IMR-90 (cell line): ENCODE data around the gene ARL8B. TPM values are rescaled to one million over a fixed set of nuclear protein-coding genes. Genes with fewer than 3 reads are reported as not detected.

Experiments used
- ATAC-seq: fragments of 200-7000 bp; cut with Tn5 transposase; 2 replicates; pipeline ENCODE4 v1.9.1; 2020; ENCODE audit warnings: low read depth, mild to moderate bottlenecking, moderate library complexity
- BruUV-seq: library from RNA; stranded (reverse); fragments of 400-500 nt; replicated peaks from 2 replicates; lab custom pipeline; 2021; lab: Mats Ljungman, UMichigan
- CTCF ChIA-PET: fragments of 300-600 bp; formaldehyde crosslinking; extraction: SDS; loops from one replicate; lab custom pipeline; 2021; ENCODE audit warnings: antibody characterized with exemption; lab: Yijun Ruan, JAX
- POLR2A ChIA-PET: fragments of 300-600 bp; sonication (Branson Sonifier 250); formaldehyde crosslinking; loops from one replicate; lab custom pipeline; 2022; ENCODE audit warnings: antibody characterized with exemption; ENCODE audit not compliant: unreplicated experiment; lab: Charles Lee
- DNase-seq: peaks from one replicate; pipeline ENCODE4 v3.0.0; 2013
- H2AFZ ChIP-seq: replicated peaks from 2 replicates; pipeline ENCODE3; 2013; ENCODE audit warnings: low read length, mild to moderate bottlenecking; ENCODE audit not compliant: poor library complexity
- H2AK5ac ChIP-seq: 2 replicates; pipeline ENCODE4 v1.6.1; 2013; ENCODE audit warnings: low read depth, low read length, inconsistent platforms
- H2AK9ac ChIP-seq: replicated peaks from 2 replicates; pipeline ENCODE3; 2013; ENCODE audit warnings: mild to moderate bottlenecking, low read depth, low read length, moderate library complexity; ENCODE audit not compliant: poor library complexity
- H2BK120ac ChIP-seq: 2 replicates; pipeline ENCODE4 v1.6.1; 2013; ENCODE audit warnings: low read depth, low read length, inconsistent platforms
- H2BK15ac ChIP-seq: 3 replicates; pipeline ENCODE4 v1.6.1; 2013; ENCODE audit warnings: low read depth, low read length, inconsistent platforms
- H2BK20ac ChIP-seq: 2 replicates; pipeline ENCODE4 v1.6.1; 2013; ENCODE audit warnings: low read depth, mild to moderate bottlenecking, inconsistent platforms, low read length, moderate library complexity
- H2BK5ac ChIP-seq: 2 replicates; pipeline ENCODE4 v1.6.1; 2013; ENCODE audit warnings: mild to moderate bottlenecking, low read depth, low read length, inconsistent platforms; ENCODE audit not compliant: poor library complexity, severe bottlenecking
- H3K14ac ChIP-seq: replicated peaks from 2 replicates; pipeline ENCODE4 v1.6.1; 2013; ENCODE audit warnings: low read depth, low read length, inconsistent platforms
- H3K18ac ChIP-seq: 2 replicates; pipeline ENCODE4 v1.6.1; 2013; ENCODE audit warnings: low read depth, low read length, control low read depth
- H3K23ac ChIP-seq: 2 replicates; pipeline ENCODE4 v1.6.1; 2013; ENCODE audit warnings: low read depth, low read length, inconsistent platforms
- H3K27ac ChIP-seq: 2 replicates; pipeline ENCODE4 v1.5.1; 2013; ENCODE audit warnings: mild to moderate bottlenecking, control low read depth, low read length; ENCODE audit not compliant: insufficient read depth
- H3K27me3 ChIP-seq: 2 replicates; pipeline ENCODE4 v1.6.1; 2013; ENCODE audit warnings: low read length; ENCODE audit not compliant: control insufficient read depth, insufficient read depth
- H3K36me3 ChIP-seq: 2 replicates; pipeline ENCODE4 v1.6.1; 2013; ENCODE audit warnings: low read length, mixed read lengths; ENCODE audit not compliant: control insufficient read depth, insufficient read depth
- H3K4ac ChIP-seq: 2 replicates; pipeline ENCODE4 v1.6.1; 2013; ENCODE audit warnings: low read depth, low read length, inconsistent platforms
- H3K4me1 ChIP-seq: 2 replicates; pipeline ENCODE4 v1.6.1; 2013; ENCODE audit warnings: low read length, mixed read lengths; ENCODE audit not compliant: control insufficient read depth, insufficient read depth
- H3K4me2 ChIP-seq: 2 replicates; pipeline ENCODE4 v1.6.1; 2013; ENCODE audit warnings: low read depth, mild to moderate bottlenecking, control low read depth, low read length, moderate library complexity
- H3K4me3 ChIP-seq: 2 replicates; pipeline ENCODE4 v1.5.1; 2013; ENCODE audit warnings: low read depth, mild to moderate bottlenecking, control low read depth, low read length, moderate library complexity; ENCODE audit not compliant: insufficient read depth
- H3K56ac ChIP-seq: 2 replicates; pipeline ENCODE4 v1.6.1; 2013; ENCODE audit warnings: low read length, inconsistent platforms; ENCODE audit not compliant: insufficient read depth; ENCODE audit errors: extremely low read depth
- H3K79me1 ChIP-seq, 2 experiments: 2 replicates each; pipeline ENCODE4 v1.6.1; 2013; ENCODE audit warnings: low read length in 2 of 2, inconsistent platforms in 1 of 2, low read depth in 1 of 2
- H3K9ac ChIP-seq: 2 replicates; pipeline ENCODE4 v1.6.1; 2013; ENCODE audit warnings: low read depth, low read length, control low read depth
- H3K9me1 ChIP-seq: 2 replicates; pipeline ENCODE4 v1.6.1; 2013; ENCODE audit warnings: low read length, inconsistent platforms; ENCODE audit not compliant: insufficient read depth
- H3K9me3 ChIP-seq: 2 replicates; pipeline ENCODE4 v1.6.1; 2013; ENCODE audit warnings: low read length; ENCODE audit not compliant: control insufficient read depth, insufficient read depth
- H4K20me1 ChIP-seq: 2 replicates; pipeline ENCODE4 v1.6.1; 2013; ENCODE audit warnings: low read length, inconsistent platforms; ENCODE audit not compliant: insufficient read depth
- H4K5ac ChIP-seq: 2 replicates; pipeline ENCODE4 v1.6.1; 2013; ENCODE audit warnings: mild to moderate bottlenecking, low read depth, low read length, control low read depth
- H4K8ac ChIP-seq, 2 experiments: 2 replicates each; pipeline ENCODE4 v1.6.1; 2013; ENCODE audit warnings: low read depth in 2 of 2, low read length in 2 of 2, control low read depth in 1 of 2, inconsistent platforms in 1 of 2
- H4K91ac ChIP-seq: 2 replicates; pipeline ENCODE4 v1.6.1; 2013; ENCODE audit warnings: low read depth, low read length, inconsistent platforms; ENCODE audit not compliant: insufficient read depth
- CEBPB ChIP-seq: IDR thresholded peaks from 2 replicates; pipeline ENCODE4 v1.6.1; 2012; ENCODE audit warnings: low read depth, low read length, improper control_type of control experiment
- CHD1 ChIP-seq: IDR thresholded peaks from 2 replicates; pipeline ENCODE4 v1.6.1; 2012; ENCODE audit warnings: low read depth, low read length, improper control_type of control experiment
- MAFK ChIP-seq: IDR thresholded peaks from 2 replicates; pipeline ENCODE4 v1.6.1; 2012; ENCODE audit warnings: low read depth, low read length, improper control_type of control experiment
- MAZ ChIP-seq: IDR thresholded peaks from 2 replicates; pipeline ENCODE4 v1.6.1; 2012; ENCODE audit warnings: low read depth, mild to moderate bottlenecking, low read length, improper control_type of control experiment, moderate library complexity, borderline replicate concordance
- RAD21 ChIP-seq: IDR thresholded peaks from 2 replicates; pipeline ENCODE4 v1.6.1; 2012; ENCODE audit warnings: low read length, improper control_type of control experiment
- RFX5 ChIP-seq: IDR thresholded peaks from 2 replicates; pipeline ENCODE4 v1.8.0; 2012; ENCODE audit warnings: low read depth, mild to moderate bottlenecking, low read length, moderate library complexity
- WGBS, 2 experiments: methylation state at CpG; one replicate each; pipeline versions ENCODE4 v1.1.5 to v1.1.7; 2013; ENCODE audit warnings: missing lambda C conversion rate in 2 of 2; ENCODE audit not compliant: insufficient read length in 1 of 2; ENCODE audit errors: extremely low coverage in 2 of 2; 5-methylcytosine and 5-hydroxymethylcytosine counted together
- dilution Hi-C: fragments of 300-500 bp; cut with HindIII; formaldehyde crosslinking; loops from one replicate; pipeline ENCODE4 v1.14.3; 2018; ENCODE audit warnings: low sequenced_read_pairs; ENCODE audit not compliant: unreplicated experiment
- in situ Hi-C: fragments of 300-500 bp; cut with MboI; formaldehyde crosslinking; loops from 3 replicates; pipeline ENCODE4 v1.14.3; 2019; ENCODE audit warnings: low sequenced_read_pairs, inconsistent platforms, mixed read lengths
- intact Hi-C: fragments of 100-400 bp; cut with micrococcal nuclease; formaldehyde crosslinking; loops from 2 replicates; pipeline ENCODE4 v1.10.0; 2022
- polyA plus RNA-seq, 3 experiments: library from polyadenylated mRNA; depleted of rRNA; stranded (reverse); fragments of >200 nt; gene quantifications; 2 replicates each; pipeline ENCODE4 v1.2.3, GENCODE V29; 2012; ENCODE audit warnings: low replicate concordance in 1 of 3
- total RNA-seq: library from RNA; depleted of rRNA; stranded (reverse); fragments of >200 nt; gene quantifications from 2 replicates; pipeline ENCODE4 v1.2.3, GENCODE V29; 2012

Gene ARL8B
- total and polyA plus RNA-seq, 2 of the 4 experiments (the other 2 are of a cell fraction): 32.3 to 47.0 TPM

DNA sequence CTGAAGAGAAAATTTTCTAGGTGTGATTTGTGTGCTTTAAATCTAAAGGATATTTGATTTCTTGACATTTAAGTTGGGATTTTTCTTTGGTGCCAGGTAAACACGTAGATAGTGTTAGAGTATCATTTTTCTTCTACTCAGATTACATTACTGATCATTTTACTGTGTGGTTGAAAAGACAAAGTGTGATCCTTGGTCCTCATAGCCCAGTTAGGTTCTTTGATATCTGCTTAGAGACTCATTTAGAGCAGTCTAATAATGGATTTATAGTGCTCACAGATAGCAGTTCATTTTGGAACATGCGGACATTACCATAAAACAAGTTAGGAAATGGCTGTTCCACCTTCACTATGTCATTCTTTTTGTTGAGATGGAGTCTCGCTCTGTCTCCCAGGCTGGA is 12.4 kb downstream of the ARL8B start:
- BruUV-seq: no TSS peak
- H3K4ac ChIP-seq: no peak overlapping the region
- intact Hi-C loops (no loop called here), in situ Hi-C loops (no loop called here), dilution Hi-C loops (no loop called here)
- POLR2A ChIA-PET: no interaction called here
- H2AK5ac ChIP-seq: no peak overlapping the region
- no peak overlapping the region for H2BK20ac ChIP-seq
- no peak for ATAC-seq
- no peak overlapping the region for H3K56ac ChIP-seq
- H3K9me3 ChIP-seq: no peaks in the 10 kb centered on the region
- H4K8ac ChIP-seq: no peak overlapping the region
- no peak overlapping the region for H4K91ac ChIP-seq
- no peak overlapping the region for H3K4me2 ChIP-seq
- H3K79me1 ChIP-seq: peaks cover 5 to 64% of the 10 kb centered on the region in 2 experiments
- H3K36me3 ChIP-seq: no peaks in the 10 kb centered on the region
- H3K9ac ChIP-seq: no peak overlapping the region
- no peak overlapping the region for H2AFZ ChIP-seq
- H3K4me3 ChIP-seq: no peak overlapping the region
- no peak overlapping the region for H3K14ac ChIP-seq
- H2AK9ac ChIP-seq: no peak overlapping the region
- no peak for DNase-seq
- H4K5ac ChIP-seq: no peak overlapping the region
- WGBS, 2 experiments: no CpG with 5 or more reads among the region's 3 CpGs
- no peak overlapping the region for H2BK15ac ChIP-seq
- H3K23ac ChIP-seq: no peak overlapping the region
- H2BK120ac ChIP-seq: no peak overlapping the region
- peaks cover 82% of the 10 kb centered on the region for H4K20me1 ChIP-seq
- peaks cover 6% of the 10 kb centered on the region; the same call in 1 of the 2 replicates for H3K4me1 ChIP-seq
- no peak overlapping the region for H3K18ac ChIP-seq
- no peaks in the 10 kb centered on the region for H3K27me3 ChIP-seq
- H3K27ac ChIP-seq: no peak overlapping the region
- CTCF ChIA-PET: no interaction called here
- H3K9me1 ChIP-seq: peaks cover 13% of the 10 kb centered on the region
- TF ChIP-seq RFX5 (no peak), CHD1 (no peak), MAZ (no peak), CEBPB (no peak), RAD21 (no peak), MAFK (no peak)
- H2BK5ac ChIP-seq: no peak overlapping the region
